Ishikawa (cell line): ENCODE data around the gene SGPP2.

Experiments used
- CEBPB ChIP-seq: IDR thresholded peaks from 2 replicates; pipeline ENCODE4 v1.6.1; 2012
- CREB1 ChIP-seq: IDR thresholded peaks from 2 replicates; pipeline ENCODE4 v1.6.1; 2012; ENCODE audit warnings: low read depth
- EGR1 ChIP-seq: IDR thresholded peaks from 2 replicates; pipeline ENCODE4 v1.6.1; 2012
- EP300 ChIP-seq: IDR thresholded peaks from 2 replicates; pipeline ENCODE4 v1.6.1; 2012; ENCODE audit warnings: borderline replicate concordance
- FOXM1 ChIP-seq: IDR thresholded peaks from 2 replicates; pipeline ENCODE4 v1.6.1; 2012; ENCODE audit warnings: low read depth, borderline replicate concordance
- MAX ChIP-seq: IDR thresholded peaks from 2 replicates; pipeline ENCODE4 v1.6.1; 2012
- NFIC ChIP-seq: IDR thresholded peaks from 2 replicates; pipeline ENCODE4 v1.6.1; 2012
- RAD21 ChIP-seq: IDR thresholded peaks from 2 replicates; pipeline ENCODE4 v1.6.1; 2012; ENCODE audit warnings: low read depth
- REST ChIP-seq: IDR thresholded peaks from 2 replicates; pipeline ENCODE4 v1.6.1; 2012; ENCODE audit warnings: low read depth, mild to moderate bottlenecking
- TAF1 ChIP-seq: IDR thresholded peaks from 2 replicates; pipeline ENCODE4 v1.6.1; 2012; ENCODE audit warnings: low read depth, mild to moderate bottlenecking
- TCF12 ChIP-seq: IDR thresholded peaks from 2 replicates; pipeline ENCODE4 v1.6.1; 2012; ENCODE audit warnings: low read depth
- TEAD4 ChIP-seq: IDR thresholded peaks from 2 replicates; pipeline ENCODE4 v1.6.1; 2012
- USF1 ChIP-seq: IDR thresholded peaks from 2 replicates; pipeline ENCODE4 v1.6.1; 2012
- YY1 ChIP-seq: IDR thresholded peaks from 2 replicates; pipeline ENCODE4 v1.6.1; 2012; ENCODE audit warnings: low read depth
- ZBTB7A ChIP-seq: IDR thresholded peaks from 2 replicates; pipeline ENCODE4 v1.6.1; 2012; ENCODE audit warnings: low read depth

Gene SGPP2

GRCh38 chr2:222480497-222480896, 56.2 kb downstream of the SGPP2 start:
- TF ChIP-seq EP300 (no peak), MAX (no peak), CREB1 (no peak)

DNA sequence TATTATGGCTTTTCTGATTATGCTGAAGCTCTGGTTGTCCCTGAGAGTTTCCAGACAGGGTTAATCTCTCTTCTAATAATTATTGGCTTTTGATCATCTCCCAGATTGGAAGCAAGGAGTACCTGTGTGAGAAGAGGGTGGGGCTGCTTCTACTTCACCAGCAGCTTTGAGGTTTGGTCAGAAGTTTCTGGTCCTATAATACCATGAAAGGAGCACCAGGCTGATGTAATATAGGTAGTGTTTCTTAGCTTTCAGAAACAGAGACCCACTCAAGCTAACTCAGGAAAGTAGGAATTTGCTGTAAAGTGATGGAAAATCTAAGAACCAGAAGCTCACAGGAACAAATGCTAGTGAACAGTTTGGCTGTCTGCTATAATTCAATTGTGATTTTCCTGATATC, 57.6 kb downstream of the SGPP2 start:
- no peak for TF ChIP-seq EGR1
- TF ChIP-seq TEAD4, result no peak

GRCh38 chr2:222483513-222484039, 59.2 kb downstream of the SGPP2 start:
- TF ChIP-seq ZBTB7A (no peak), EP300 (no peak), TEAD4 (no peak), USF1 (no peak), CEBPB (no peak), EGR1 (no peak), TCF12 (no peak), RAD21 (peak; percentile 28)

DNA sequence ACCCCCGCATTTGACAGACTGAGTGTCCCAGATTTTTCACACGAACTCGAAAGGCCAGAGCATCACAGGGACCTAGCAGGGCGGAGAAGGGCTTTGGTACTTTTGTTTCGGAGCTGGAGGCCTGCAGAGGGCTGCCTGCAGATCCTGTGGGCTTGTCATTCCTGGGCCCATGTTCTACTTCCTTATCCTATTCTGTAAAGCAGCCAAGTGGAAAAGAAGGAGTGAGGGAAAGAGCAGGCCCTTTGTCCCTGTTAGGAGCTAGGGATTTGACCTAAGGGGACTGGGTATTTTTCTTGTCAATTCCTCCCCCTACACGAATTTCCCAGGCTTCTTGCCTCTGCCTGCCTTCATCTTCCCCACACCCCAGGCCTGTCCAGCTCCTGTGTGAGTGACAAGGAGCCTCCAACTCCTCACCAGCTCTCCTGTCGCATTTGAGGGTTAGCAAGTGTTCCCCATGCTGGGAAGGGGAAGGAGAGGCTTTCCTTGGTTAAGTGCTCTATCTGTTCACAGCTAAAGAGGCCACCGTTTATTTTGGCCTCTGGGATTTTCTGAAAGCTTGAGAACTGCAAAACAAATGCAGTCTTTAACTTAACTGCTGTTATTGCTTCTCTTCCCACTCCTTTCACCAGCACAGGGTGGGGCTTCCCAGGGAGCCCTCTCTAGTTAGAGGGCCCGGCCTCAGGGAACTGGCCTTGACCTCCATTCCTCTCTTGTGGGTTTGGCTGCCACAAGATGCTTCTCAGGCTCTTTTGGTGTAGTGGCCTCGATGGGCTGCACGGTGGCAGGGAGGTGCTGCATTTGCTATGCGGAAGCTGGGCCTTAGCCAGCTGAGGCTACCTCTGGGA, 61.2 kb downstream of the SGPP2 start:
- TF ChIP-seq MAX, result no peak
- no peak for TF ChIP-seq USF1
- TF ChIP-seq ZBTB7A, result no peak
- TF ChIP-seq CREB1, result no peak
- no peak for TF ChIP-seq TAF1
- TF ChIP-seq REST, result no peak
- TF ChIP-seq YY1, result no peak
- no peak for TF ChIP-seq EGR1
- no peak for TF ChIP-seq EP300
- TF ChIP-seq CEBPB, result no peak
- no peak for TF ChIP-seq FOXM1
- TF ChIP-seq TEAD4, result no peak

DNA sequence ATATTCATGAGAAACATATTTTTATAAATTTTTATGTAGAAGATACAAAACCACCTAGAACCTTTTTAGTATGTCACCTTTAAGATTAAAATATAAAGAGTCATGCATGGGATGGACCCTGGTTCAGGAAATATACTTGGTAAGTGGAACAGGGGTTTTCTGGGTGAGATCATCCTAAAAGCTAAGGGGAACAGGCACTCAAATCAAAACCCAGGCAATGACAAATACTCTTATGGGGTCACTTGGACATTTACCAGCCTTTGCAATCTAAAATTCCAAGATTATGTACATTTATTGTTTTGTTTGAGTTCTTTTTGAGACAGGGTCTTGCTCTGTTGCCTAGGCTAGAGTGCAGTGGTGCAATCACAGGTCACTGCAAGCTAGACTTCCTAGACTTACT, 65.8 kb downstream of the SGPP2 start:
- TF ChIP-seq MAX (no peak), EGR1 (no peak), ZBTB7A (no peak), REST (no peak), CREB1 (no peak), RAD21 (no peak), USF1 (no peak), NFIC (no peak), CEBPB (no peak), TEAD4 (no peak)

- TF ChIP-seq YY1, result no peak
- no peak for TF ChIP-seq NFIC
- no peak for TF ChIP-seq EGR1
- no peak for TF ChIP-seq USF1
- no peak for TF ChIP-seq RAD21
- TF ChIP-seq TCF12, result no peak
- no peak for TF ChIP-seq TAF1
- no peak for TF ChIP-seq EP300
- TF ChIP-seq CEBPB, result no peak
- TF ChIP-seq REST, result no peak
- no peak for TF ChIP-seq ZBTB7A
- TF ChIP-seq TEAD4, result no peak
- TF ChIP-seq FOXM1, result no peak
- no peak for TF ChIP-seq CREB1
- no peak for TF ChIP-seq MAX
Observed at GRCh38 chr2:222492683-222493082, 68.3 kb downstream of the SGPP2 start.
